Lung microvascular endothelial cell (primary cell): ENCODE results near the gene CYP2U1. TPM values are rescaled to one million over a fixed set of nuclear protein-coding genes. Genes with fewer than 3 reads are reported as not detected.
"Not testable (repeated sequence)": the region's sequence is repeated elsewhere in the genome, so short reads cannot be mapped to it uniquely, and the experiment has no call there.

Source experiments
- DNase-seq, 2 donors: peaks; one replicate each; pipeline versions ENCODE4 v3.0.0 to v3.0.0-alpha.2; 2010; ENCODE audit warnings: low read depth in 2 of 2
- total RNA-seq: library from RNA; depleted of rRNA; stranded (reverse); fragments of >200 nt; gene quantifications from 2 replicates; pipeline ENCODE4 v1.2.1, GENCODE V29; 2014

CYP2U1 gene
- total RNA-seq, 1 donor from 2014 or later = 3.8 TPM

GRCh38 chr4:107917500-107917899, 13.8 kb upstream of the CYP2U1 start:
- no peak for DNase-seq

GRCh38 chr4:107922486-107923473, 8.6 kb upstream of the CYP2U1 start:
- no peak for DNase-seq

- DNase-seq = not testable (repeated sequence)
Measured at GRCh38 chr4:107925713-107926112, 5.6 kb upstream of the CYP2U1 start.

GRCh38 chr4:107926875-107927274, 4.5 kb upstream of the CYP2U1 start:
- DNase-seq = not testable (repeated sequence)

- DNase-seq = peak in 1 of 2 donors; percentile 1
Measured at GRCh38 chr4:107931775-107932321, 499 bp downstream of the CYP2U1 start.

- no peak for DNase-seq
Measured at GRCh38 chr4:107935246-107935645, 3.9 kb downstream of the CYP2U1 start.

GRCh38 chr4:107937040-107937439, 5.7 kb downstream of the CYP2U1 start:
- DNase-seq = no peak

- DNase-seq = no peak
Measured at GRCh38 chr4:107939307-107939706, 8.0 kb downstream of the CYP2U1 start.

- no peak for DNase-seq
Measured at GRCh38 chr4:107945809-107946208, 14.5 kb downstream of the CYP2U1 start.

GRCh38 chr4:107950746-107951540, 19.6 kb downstream of the CYP2U1 start:
- DNase-seq = no peak

- DNase-seq = peak in 1 of 2 donors; percentile 2
Measured at GRCh38 chr4:107951551-107951950, 20.2 kb downstream of the CYP2U1 start.

GRCh38 chr4:107956011-107956410, 24.7 kb downstream of the CYP2U1 start:
- DNase-seq = no peak

- DNase-seq = no peak
Measured at GRCh38 chr4:107966903-107967302, 35.6 kb downstream of the CYP2U1 start.

- DNase-seq = not testable (repeated sequence)
Measured at GRCh38 chr4:107967519-107967918, 36.2 kb downstream of the CYP2U1 start.

GRCh38 chr4:107967921-107968320, 36.6 kb downstream of the CYP2U1 start:
- DNase-seq = not testable (repeated sequence)

GRCh38 chr4:107970063-107970798, 38.9 kb downstream of the CYP2U1 start:
- DNase-seq = no peak

- no peak for DNase-seq
Measured at GRCh38 chr4:107972605-107973004, 41.3 kb downstream of the CYP2U1 start.

GRCh38 chr4:107974523-107974922, 43.2 kb downstream of the CYP2U1 start:
- no peak for DNase-seq

- DNase-seq = no peak
Measured at GRCh38 chr4:107977482-107977881, 46.1 kb downstream of the CYP2U1 start.

- no peak for DNase-seq
Measured at GRCh38 chr4:107977966-107978705, 46.8 kb downstream of the CYP2U1 start.
